Neutrophil (primary cell): Measurements from ENCODE around the gene SLC45A3.

Experiments used
- H3K27ac ChIP-seq: fragments of 200-600 bp; sonication (generic); 2 replicates; pipeline ENCODE4 v1.5.1; 2016; ENCODE audit warnings: mild to moderate bottlenecking, moderate library complexity
- H3K27me3 ChIP-seq: fragments of 200-600 bp; sonication (generic); 2 replicates; pipeline ENCODE4 v1.6.0; 2016; ENCODE audit warnings: mild to moderate bottlenecking
- H3K36me3 ChIP-seq: fragments of 200-600 bp; sonication (generic); 2 replicates; pipeline ENCODE4 v1.5.1; 2017
- H3K4me1 ChIP-seq, 2 experiments: fragments of 200-600 bp in 1 of 2; sonication (generic) in 1 of 2; 1 replicate in 1 of 2; 2 replicates in 1 of 2; pipeline versions ENCODE4 v1.5.1 to v1.6.1; 2013 to 2016; ENCODE audit warnings: low read depth in 1 of 2, low read length in 1 of 2, mild to moderate bottlenecking in 1 of 2, moderate library complexity in 1 of 2; ENCODE audit not compliant: control insufficient read depth in 1 of 2, insufficient read depth in 1 of 2
- H3K4me3 ChIP-seq, 2 experiments: fragments of 200-600 bp in 1 of 2; sonication (generic) in 1 of 2; 1 replicate in 1 of 2; 2 replicates in 1 of 2; pipeline ENCODE4 v1.5.1; 2013 to 2016; ENCODE audit warnings: low read depth in 1 of 2, low read length in 1 of 2, mild to moderate bottlenecking in 1 of 2, moderate library complexity in 1 of 2
- H3K9me3 ChIP-seq: fragments of 200-600 bp; sonication (generic); 2 replicates; pipeline ENCODE4 v1.5.1; 2016
- TF ChIP-seq, protein P1 (sequence below): fragments of 200-600 bp; sonication (generic); IDR thresholded peaks from 2 replicates; pipeline ENCODE4 v1.5.1; 2016; ENCODE audit warnings: antibody characterized with exemption

SLC45A3 gene

DNA sequence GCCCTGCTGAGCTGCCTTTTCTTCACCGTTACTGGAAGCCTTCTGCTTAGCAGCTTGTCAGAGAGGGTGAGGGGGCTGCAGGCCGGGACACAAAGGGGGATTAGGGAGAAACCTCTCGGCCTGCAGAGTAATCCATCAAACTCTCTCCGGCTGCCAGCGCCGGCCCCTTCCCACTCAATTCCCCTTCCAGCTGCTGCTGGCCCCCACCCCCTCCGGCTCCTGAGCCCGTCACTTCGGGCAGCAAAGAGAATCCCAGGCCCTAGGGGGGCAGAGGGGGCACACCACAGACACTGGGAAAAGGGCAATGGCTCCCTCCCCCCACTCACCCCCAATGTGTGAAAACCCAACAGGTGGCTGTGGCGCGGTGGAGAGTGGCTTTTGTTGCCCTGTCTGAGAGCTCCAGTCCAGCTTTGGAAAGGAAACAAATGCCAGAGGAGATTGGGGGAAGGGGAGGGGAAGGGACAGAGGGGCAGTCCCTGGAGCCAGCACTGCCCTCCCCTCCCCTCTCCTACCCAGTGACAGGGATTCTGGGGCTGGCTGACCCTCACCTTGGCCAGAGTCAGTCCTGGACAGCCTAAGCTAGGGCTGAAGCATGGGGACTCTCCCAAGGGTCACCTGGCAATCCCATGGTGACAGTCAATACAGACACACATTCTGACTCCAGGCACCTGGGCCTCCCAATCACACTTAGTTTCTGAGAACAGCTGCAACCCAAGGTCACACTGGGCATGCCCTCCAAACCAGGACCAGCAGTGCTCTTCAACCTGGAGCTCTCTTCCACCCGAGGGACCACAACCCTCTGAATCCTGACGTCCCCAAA, 9.5 kb downstream of the SLC45A3 start:
- H3K27me3 ChIP-seq = peaks cover 40% of the 10 kb centered on the region
- H3K4me1 ChIP-seq = no peaks in the 10 kb centered on the region
- no peak overlapping the region for H3K4me3 ChIP-seq
- no peak overlapping the region for H3K27ac ChIP-seq
- H3K36me3 ChIP-seq = no peaks in the 10 kb centered on the region
- no peaks in the 10 kb centered on the region for H3K9me3 ChIP-seq
- TF ChIP-seq, protein P1, sequence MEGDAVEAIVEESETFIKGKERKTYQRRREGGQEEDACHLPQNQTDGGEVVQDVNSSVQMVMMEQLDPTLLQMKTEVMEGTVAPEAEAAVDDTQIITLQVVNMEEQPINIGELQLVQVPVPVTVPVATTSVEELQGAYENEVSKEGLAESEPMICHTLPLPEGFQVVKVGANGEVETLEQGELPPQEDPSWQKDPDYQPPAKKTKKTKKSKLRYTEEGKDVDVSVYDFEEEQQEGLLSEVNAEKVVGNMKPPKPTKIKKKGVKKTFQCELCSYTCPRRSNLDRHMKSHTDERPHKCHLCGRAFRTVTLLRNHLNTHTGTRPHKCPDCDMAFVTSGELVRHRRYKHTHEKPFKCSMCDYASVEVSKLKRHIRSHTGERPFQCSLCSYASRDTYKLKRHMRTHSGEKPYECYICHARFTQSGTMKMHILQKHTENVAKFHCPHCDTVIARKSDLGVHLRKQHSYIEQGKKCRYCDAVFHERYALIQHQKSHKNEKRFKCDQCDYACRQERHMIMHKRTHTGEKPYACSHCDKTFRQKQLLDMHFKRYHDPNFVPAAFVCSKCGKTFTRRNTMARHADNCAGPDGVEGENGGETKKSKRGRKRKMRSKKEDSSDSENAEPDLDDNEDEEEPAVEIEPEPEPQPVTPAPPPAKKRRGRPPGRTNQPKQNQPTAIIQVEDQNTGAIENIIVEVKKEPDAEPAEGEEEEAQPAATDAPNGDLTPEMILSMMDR = no peak

DNA sequence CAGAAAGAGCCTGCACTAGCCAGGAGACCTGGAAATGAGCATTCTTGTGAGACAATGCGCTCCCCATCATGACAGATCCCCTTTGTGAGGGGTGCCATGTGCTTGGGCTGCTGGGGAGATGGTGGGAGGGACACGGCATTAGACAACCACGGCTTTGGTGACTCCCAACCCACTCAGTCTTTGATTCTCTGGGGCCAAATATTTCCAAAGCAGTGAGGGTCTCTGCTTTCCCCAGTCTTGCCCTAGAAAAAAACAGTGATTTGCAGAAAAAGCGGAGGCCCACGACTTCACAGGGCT, 10.2 kb downstream of the SLC45A3 start:
- H3K36me3 ChIP-seq = no peaks in the 10 kb centered on the region
- H3K27me3 ChIP-seq = peaks cover 43% of the 10 kb centered on the region
- TF ChIP-seq, protein P1 = no peak
- no peaks in the 10 kb centered on the region for H3K4me1 ChIP-seq
- H3K9me3 ChIP-seq = no peaks in the 10 kb centered on the region
- no peak overlapping the region for H3K27ac ChIP-seq
- H3K4me3 ChIP-seq = no peak overlapping the region

DNA sequence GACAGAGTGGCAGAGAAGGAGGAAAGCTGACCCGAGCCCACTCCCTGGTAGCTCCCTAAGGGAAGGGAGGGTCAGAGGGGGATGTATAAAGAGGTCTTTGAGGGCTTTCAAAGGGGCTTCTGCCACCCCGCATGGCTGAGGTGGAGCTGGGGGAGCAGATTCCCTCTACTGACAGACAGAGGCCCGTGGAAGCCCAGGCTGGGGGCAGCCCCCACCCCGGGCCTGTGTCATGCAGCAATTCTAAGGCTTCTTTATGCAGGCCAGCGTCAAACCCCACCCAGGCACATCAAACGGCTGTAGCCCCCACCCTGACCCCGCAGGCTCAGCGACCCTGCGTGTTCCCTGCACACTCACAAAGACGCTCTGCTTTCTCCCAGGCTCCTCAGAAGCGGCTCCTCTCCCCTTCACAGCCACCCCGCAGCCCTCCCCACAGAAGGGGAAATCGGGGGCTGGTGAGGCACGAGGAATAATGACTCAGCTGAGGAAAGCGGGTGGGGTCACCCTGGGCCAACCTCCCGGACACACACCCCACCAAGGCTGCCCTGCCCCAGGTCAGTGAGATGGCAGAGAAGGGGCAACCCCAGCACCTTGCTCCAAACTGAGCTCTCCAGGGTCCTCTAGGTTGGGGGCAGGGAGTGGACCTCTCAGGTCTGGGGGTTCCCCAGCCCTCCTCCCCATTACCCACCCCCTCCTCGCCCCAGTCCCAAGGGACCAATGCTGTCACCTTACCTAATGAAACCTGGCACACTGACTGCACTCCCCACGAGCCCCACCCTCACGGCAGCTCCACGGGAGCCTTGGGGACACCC, 10.8 kb downstream of the SLC45A3 start:
- Histone ChIP-seq H3K4me1 (no peaks in the 10 kb centered on the region), H3K36me3 (no peaks in the 10 kb centered on the region), H3K27ac (no peak overlapping the region), H3K4me3 (no peak overlapping the region), H3K9me3 (no peaks in the 10 kb centered on the region), H3K27me3 (peaks cover 43% of the 10 kb centered on the region)
- TF ChIP-seq, protein P1 = no peak

- H3K27me3 ChIP-seq = peaks cover 43% of the 10 kb centered on the region
- H3K27ac ChIP-seq = no peak overlapping the region
- no peak overlapping the region for H3K4me3 ChIP-seq
- TF ChIP-seq, protein P1 = no peak
- H3K9me3 ChIP-seq = no peaks in the 10 kb centered on the region
- H3K4me1 ChIP-seq = no peaks in the 10 kb centered on the region
- no peaks in the 10 kb centered on the region for H3K36me3 ChIP-seq
These were observed 11.4 kb downstream of the SLC45A3 start for GRCh38 chr1:205668951-205669340.

GRCh38 chr1:205667909-205668643, 12.2 kb downstream of the SLC45A3 start:
- no peak overlapping the region for H3K27ac ChIP-seq

More at GRCh38 chr1:205667909-205668643, 12.2 kb downstream of the SLC45A3 start:
- Histone ChIP-seq H3K27me3 (peaks cover 43% of the 10 kb centered on the region), H3K36me3 (no peaks in the 10 kb centered on the region), H3K4me3 (no peak overlapping the region), H3K4me1 (no peaks in the 10 kb centered on the region), H3K9me3 (no peaks in the 10 kb centered on the region)
- TF ChIP-seq, protein P1 = no peak
